Lower leg skin (tissue), 4 donors: ENCODE data around the gene CNOT6L. TPM values are rescaled to one million over a fixed set of nuclear protein-coding genes. Genes with fewer than 3 reads are reported as not detected.
"Not testable (repeated sequence)": the region's sequence is repeated elsewhere in the genome, so short reads cannot be mapped to it uniquely, and the experiment has no call there.

Experiments
- DNase-seq, 2 donors: peaks; one replicate each; pipeline ENCODE4 v3.0.0-alpha.2; 2019; ENCODE audit warnings: low spot score in 2 of 2
- H3K4me3 ChIP-seq: fragments of 200-600 bp; sonication (generic); 2 replicates; pipeline ENCODE4 v1.5.1; 2017; ENCODE audit warnings: mild to moderate bottlenecking, low read depth; ENCODE audit not compliant: poor library complexity, severe bottlenecking
- CTCF ChIP-seq, 3 donors: fragments of 450-650 bp; IDR thresholded peaks; one replicate each; pipeline ENCODE4 v1.5.1; 2016; ENCODE audit warnings: antibody characterized with exemption in 3 of 3, mild to moderate bottlenecking in 3 of 3, moderate library complexity in 2 of 3
- POLR2A ChIP-seq, 2 donors: fragments of 450-650 bp; IDR thresholded peaks; one replicate each; pipeline ENCODE4 v1.6.1; 2016 to 2017; ENCODE audit warnings: antibody characterized with exemption in 2 of 2, mild to moderate bottlenecking in 1 of 2, moderate library complexity in 1 of 2
- WGBS, 2 donors: methylation state at CpG; one replicate each; pipeline ENCODE4 v1.1.5; 2018; 5-methylcytosine and 5-hydroxymethylcytosine counted together
- intact Hi-C: fragments of 100-400 bp; cut with DNase I; formaldehyde crosslinking; loops from one replicate; pipeline ENCODE4 v1.15.0; 2023; ENCODE audit warnings: low total_unique reads
- total RNA-seq, 4 donors: library from RNA; depleted of rRNA; stranded (reverse); fragments of >200 nt; gene quantifications; one replicate each; pipeline ENCODE4 v1.1.0, GENCODE V29; 2016

CNOT6L gene
- total RNA-seq, 4 donors from 2014 or later: 27.7 to 35.5 (median 33.0) TPM

GRCh38 chr4:77785669-77786068 is 33.5 kb downstream of the CNOT6L start:
- intact Hi-C loops: no loop called here
- TF ChIP-seq POLR2A (IDR thresholded peaks at IDR 0.05) (no peak), CTCF (IDR thresholded peaks at IDR 0.05) (no peak)
- DNase-seq: no peak
- H3K4me3 ChIP-seq: no peak overlapping the region
- 93 to 95% methylated on average over 6 of the region's 6 CpGs for WGBS, 2 donors

GRCh38 chr4:77783895-77784294 is 35.3 kb downstream of the CNOT6L start:
- no peak overlapping the region for H3K4me3 ChIP-seq
- no peak for DNase-seq
- 75 to 87% methylated on average over 6 of the region's 6 CpGs for WGBS, 2 donors
- intact Hi-C loops: no loop called here
- TF ChIP-seq POLR2A (IDR thresholded peaks at IDR 0.05): no peak
- no peak for TF ChIP-seq CTCF (IDR thresholded peaks at IDR 0.05)

GRCh38 chr4:77782102-77782835 is 36.9 kb downstream of the CNOT6L start:
- DNase-seq: no peak
- intact Hi-C loops: no loop called here
- H3K4me3 ChIP-seq: no peak overlapping the region
- no peak for TF ChIP-seq CTCF (IDR thresholded peaks at IDR 0.05)
- no peak for TF ChIP-seq POLR2A (IDR thresholded peaks at IDR 0.05)
- 61 to 69% methylated on average over 1 of the region's 1 CpG for WGBS, 2 donors

GRCh38 chr4:77780762-77781161 is 38.4 kb downstream of the CNOT6L start:
- DNase-seq, intact Hi-C loops, H3K4me3 ChIP-seq: not testable (repeated sequence)
- WGBS, 2 donors: 91 to 92% methylated on average over 2 of the region's 2 CpGs

- no peak overlapping the region for H3K4me3 ChIP-seq
- no peak for TF ChIP-seq CTCF (IDR thresholded peaks at IDR 0.05)
- TF ChIP-seq POLR2A (IDR thresholded peaks at IDR 0.05): no peak
- WGBS, 2 donors: 7% methylated on average over 1 of the region's 1 CpG
- DNase-seq: no peak
- intact Hi-C loops: no loop called here
Measured at GRCh38 chr4:77777135-77777807, 41.9 kb downstream of the CNOT6L start.

GRCh38 chr4:77776182-77777134 is 42.7 kb downstream of the CNOT6L start:
- intact Hi-C loops: no loop called here
- WGBS, 2 donors: 71 to 81% methylated on average over 6 of the region's 6 CpGs
- DNase-seq: no peak
- no peak overlapping the region for H3K4me3 ChIP-seq
- TF ChIP-seq POLR2A (IDR thresholded peaks at IDR 0.05): no peak
- no peak for TF ChIP-seq CTCF (IDR thresholded peaks at IDR 0.05)
